ENCODE results near the gene ELK3.

Gene ELK3

GRCh38 chr12:96212456-96213375 lies 18.5 kb downstream of the ELK3 start:
- DNase-seq = no peak

- DNase-seq = no peak
Observed at GRCh38 chr12:96213869-96214268, 19.7 kb downstream of the ELK3 start.

- DNase-seq = no peak
Observed at GRCh38 chr12:96215919-96216273, 21.7 kb downstream of the ELK3 start.

GRCh38 chr12:96218989-96219678 lies 25.0 kb downstream of the ELK3 start:
- DNase-seq = no peak

- DNase-seq = no peak
Observed at GRCh38 chr12:96219700-96220206, 25.6 kb downstream of the ELK3 start.

GRCh38 chr12:96220902-96221301 lies 26.7 kb downstream of the ELK3 start:
- no peak for DNase-seq

- DNase-seq = no peak
Observed at GRCh38 chr12:96221391-96221790, 27.2 kb downstream of the ELK3 start.

- no peak for DNase-seq
Observed at GRCh38 chr12:96223411-96224218, 29.4 kb downstream of the ELK3 start.

GRCh38 chr12:96224219-96224615 lies 30.0 kb downstream of the ELK3 start:
- no peak for DNase-seq

GRCh38 chr12:96225044-96225855 lies 31.1 kb downstream of the ELK3 start:
- DNase-seq = no peak

GRCh38 chr12:96225994-96226399 lies 31.8 kb downstream of the ELK3 start:
- DNase-seq = no peak

- no peak for DNase-seq
Observed at GRCh38 chr12:96226401-96226800, 32.2 kb downstream of the ELK3 start.

- DNase-seq = no peak
Observed at GRCh38 chr12:96226801-96227348, 32.7 kb downstream of the ELK3 start.

- DNase-seq = no peak
Observed at GRCh38 chr12:96227365-96228106, 33.4 kb downstream of the ELK3 start.

GRCh38 chr12:96228566-96229248 lies 34.5 kb downstream of the ELK3 start:
- DNase-seq = no peak

GRCh38 chr12:96230646-96231045 lies 36.5 kb downstream of the ELK3 start:
- no peak for DNase-seq

GRCh38 chr12:96233168-96233567 lies 39.0 kb downstream of the ELK3 start:
- DNase-seq = no peak

- no peak for DNase-seq
Observed at GRCh38 chr12:96233939-96234461, 39.8 kb downstream of the ELK3 start.

- no peak for DNase-seq
Observed at GRCh38 chr12:96234591-96235483, 40.7 kb downstream of the ELK3 start.
